ENCODE data around the gene EIF1AX.

The EIF1AX gene

GRCh38 chrX:20124964-20125363 is 16.7 kb downstream of the EIF1AX start:
- no peak for DNase-seq
- Histone ChIP-seq H3K27ac (no peak overlapping the region), H3K4me3 (ENCODE audit: low read depth, low read length) (no peak overlapping the region), H3K36me3 (peaks cover 35% of the 10 kb centered on the region), H3K27me3 (ENCODE audit: insufficient read depth, low read depth, severe bottlenecking) (no peaks in the 10 kb centered on the region), H3K9me3 (ENCODE audit: severe bottlenecking) (no peaks in the 10 kb centered on the region)
- no peak for TF ChIP-seq CTCF (IDR thresholded peaks at IDR 0.05; ENCODE audit: low read depth, low read length)

GRCh38 chrX:20118065-20118824 is 23.4 kb downstream of the EIF1AX start:
- H3K4me3 ChIP-seq (ENCODE audit: low read depth, low read length) = no peak overlapping the region
- H3K27me3 ChIP-seq (ENCODE audit: insufficient read depth, low read depth, severe bottlenecking) = no peaks in the 10 kb centered on the region
- no peaks in the 10 kb centered on the region for H3K36me3 ChIP-seq
- DNase-seq = no peak
- H3K9me3 ChIP-seq (ENCODE audit: severe bottlenecking) = no peaks in the 10 kb centered on the region
- H3K27ac ChIP-seq = no peak overlapping the region
- TF ChIP-seq CTCF (IDR thresholded peaks at IDR 0.05; ENCODE audit: low read depth, low read length) = no peak

GRCh38 chrX:20116577-20117240 is 24.9 kb downstream of the EIF1AX start, which contains the start of gene MAP7D2:
MAP7D2 (minus strand) TSS chrX:20116907; CDS start chrX:20116879, 28 bp downstream.
- no peak for DNase-seq
- H3K36me3 ChIP-seq = no peaks in the 10 kb centered on the region
- H3K27ac ChIP-seq = no peak within 1 kb of the TSS
- no peaks in the 10 kb centered on the region for H3K9me3 ChIP-seq (ENCODE audit: severe bottlenecking)
- no peak within 1 kb of the TSS for H3K4me3 ChIP-seq (ENCODE audit: low read depth, low read length)
- H3K27me3 ChIP-seq (ENCODE audit: insufficient read depth, low read depth, severe bottlenecking) = no peaks in the 10 kb centered on the region
- no peak for TF ChIP-seq CTCF (IDR thresholded peaks at IDR 0.05; ENCODE audit: low read depth, low read length)

GRCh38 chrX:20116087-20116576 is 25.5 kb downstream of the EIF1AX start:
- Histone ChIP-seq H3K9me3 (ENCODE audit: severe bottlenecking) (no peaks in the 10 kb centered on the region), H3K36me3 (no peaks in the 10 kb centered on the region), H3K27ac (no peak overlapping the region), H3K4me3 (ENCODE audit: low read depth, low read length) (no peak overlapping the region), H3K27me3 (ENCODE audit: insufficient read depth, low read depth, severe bottlenecking) (no peaks in the 10 kb centered on the region)
- no peak for TF ChIP-seq CTCF (IDR thresholded peaks at IDR 0.05; ENCODE audit: low read depth, low read length)
- DNase-seq = no peak

- DNase-seq = no peak
- H3K27me3 ChIP-seq (ENCODE audit: insufficient read depth, low read depth, severe bottlenecking) = no peaks in the 10 kb centered on the region
- no peak for TF ChIP-seq CTCF (IDR thresholded peaks at IDR 0.05; ENCODE audit: low read depth, low read length)
- H3K4me3 ChIP-seq (ENCODE audit: low read depth, low read length) = no peak overlapping the region
- no peaks in the 10 kb centered on the region for H3K9me3 ChIP-seq (ENCODE audit: severe bottlenecking)
- H3K27ac ChIP-seq = no peak overlapping the region
- H3K36me3 ChIP-seq = no peaks in the 10 kb centered on the region
Observed at GRCh38 chrX:20112022-20112774, 29.4 kb downstream of the EIF1AX start.
